Measurements from ENCODE around the gene MRPL55.

MRPL55 gene

DNA sequence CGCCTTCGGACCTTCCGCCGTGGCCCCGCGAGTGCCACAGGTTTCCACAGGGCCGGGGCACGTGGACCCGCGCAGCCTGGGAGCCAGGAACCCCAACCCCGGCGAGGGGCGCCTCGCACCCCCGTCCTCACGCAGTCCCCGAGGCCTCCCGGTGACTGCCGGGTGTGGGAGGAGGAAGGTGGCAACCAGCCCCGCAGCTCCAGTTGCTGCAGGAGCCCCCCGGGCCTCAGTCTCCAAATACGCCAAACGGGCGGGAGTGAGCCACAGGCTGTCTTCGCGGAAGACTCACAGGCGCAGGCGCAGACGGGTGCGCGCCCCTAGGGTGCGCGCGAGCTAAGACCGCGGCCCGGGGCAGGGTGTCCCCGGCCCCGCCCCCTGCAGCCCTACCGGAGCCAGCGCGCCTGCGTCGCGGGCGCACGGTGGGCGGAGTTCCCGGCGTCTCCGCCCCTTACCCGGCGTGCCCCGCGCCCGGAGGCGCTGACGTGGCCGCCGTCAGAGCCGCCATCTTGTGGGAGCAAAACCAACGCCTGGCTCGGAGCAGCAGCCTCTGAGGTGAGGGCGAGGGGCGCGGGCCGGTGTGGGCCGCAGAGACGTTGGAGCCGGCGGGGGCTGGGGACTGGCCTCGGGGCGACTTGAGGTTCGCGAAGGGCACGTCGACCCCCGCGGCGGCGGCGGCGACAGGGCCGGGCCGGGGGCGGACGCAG lies 26.7 kb downstream of the MRPL55 start, which contains the start of gene ARF1:
Gene ARF1 (plus strand): TSS at position 495 of the 704 bp plus-strand sequence. CDS start 14,407 bp downstream, outside the sequence.
- H3K4me3 ChIP-seq (ENCODE audit: low read depth, low read length): peak within 1 kb of the TSS; percentile 97

GRCh38 chr1:228081578-228082213 lies 27.4 kb downstream of the MRPL55 start:
- peak overlapping the region; percentile 97 for H3K4me3 ChIP-seq (ENCODE audit: low read depth, low read length)
- TF ChIP-seq CTCF (IDR thresholded peaks at IDR 0.05; ENCODE audit: low read depth, low read length): no peak

More for the DNA sequence above, 26.7 kb downstream of the MRPL55 start, which contains the start of gene ARF1:
- TF ChIP-seq CTCF (IDR thresholded peaks at IDR 0.05; ENCODE audit: low read depth, low read length): no peak

DNA sequence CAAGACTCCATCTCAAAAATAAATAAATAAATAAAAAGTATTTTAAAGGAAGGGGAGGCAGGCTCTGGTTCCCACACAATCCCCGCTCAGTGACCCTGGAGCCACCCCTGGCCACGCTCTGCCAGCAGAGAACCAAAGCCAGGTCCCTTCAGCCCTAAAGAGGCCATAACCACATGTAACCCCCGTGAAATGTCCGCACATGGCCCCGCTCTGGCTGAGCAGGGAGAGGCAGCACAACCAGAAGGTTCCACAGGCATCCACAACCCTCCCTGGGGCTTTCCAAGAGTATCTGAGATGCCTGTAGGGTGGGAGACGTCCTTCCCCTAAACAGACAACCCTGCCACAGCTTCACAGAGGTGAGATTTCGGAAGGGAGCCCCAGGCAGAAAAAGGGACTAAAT lies 28.0 kb downstream of the MRPL55 start:
- peak overlapping the region; percentile 97 for H3K4me3 ChIP-seq (ENCODE audit: low read depth, low read length)
- TF ChIP-seq CTCF (IDR thresholded peaks at IDR 0.05; ENCODE audit: low read depth, low read length): no peak

- no peak overlapping the region for H3K4me3 ChIP-seq (ENCODE audit: low read depth, low read length)
- TF ChIP-seq CTCF (IDR thresholded peaks at IDR 0.05; ENCODE audit: low read depth, low read length): no peak
Observed at GRCh38 chr1:228079601-228080263, 29.4 kb downstream of the MRPL55 start.

DNA sequence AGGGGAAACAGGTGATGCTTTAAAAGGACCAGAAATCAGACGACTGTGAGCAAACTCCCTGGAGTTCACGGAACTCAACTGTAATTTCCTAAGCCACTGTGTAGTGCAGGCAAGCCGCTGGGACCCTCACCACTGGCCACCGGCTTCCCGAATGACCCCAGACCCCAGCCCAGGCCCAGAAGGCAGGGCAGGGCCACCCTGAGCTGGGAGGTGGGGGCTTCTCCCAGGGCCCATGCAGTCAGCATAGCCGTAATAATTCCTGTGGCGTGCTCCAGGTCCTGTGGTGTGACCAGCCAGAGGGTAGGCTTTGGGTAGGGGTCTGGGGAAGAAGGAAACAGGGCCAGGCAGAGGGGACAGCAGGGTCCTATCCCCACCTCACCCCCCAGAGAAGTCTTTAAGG lies 30.1 kb downstream of the MRPL55 start:
- H3K4me3 ChIP-seq (ENCODE audit: low read depth, low read length): no peak overlapping the region
- no peak for TF ChIP-seq CTCF (IDR thresholded peaks at IDR 0.05; ENCODE audit: low read depth, low read length)

DNA sequence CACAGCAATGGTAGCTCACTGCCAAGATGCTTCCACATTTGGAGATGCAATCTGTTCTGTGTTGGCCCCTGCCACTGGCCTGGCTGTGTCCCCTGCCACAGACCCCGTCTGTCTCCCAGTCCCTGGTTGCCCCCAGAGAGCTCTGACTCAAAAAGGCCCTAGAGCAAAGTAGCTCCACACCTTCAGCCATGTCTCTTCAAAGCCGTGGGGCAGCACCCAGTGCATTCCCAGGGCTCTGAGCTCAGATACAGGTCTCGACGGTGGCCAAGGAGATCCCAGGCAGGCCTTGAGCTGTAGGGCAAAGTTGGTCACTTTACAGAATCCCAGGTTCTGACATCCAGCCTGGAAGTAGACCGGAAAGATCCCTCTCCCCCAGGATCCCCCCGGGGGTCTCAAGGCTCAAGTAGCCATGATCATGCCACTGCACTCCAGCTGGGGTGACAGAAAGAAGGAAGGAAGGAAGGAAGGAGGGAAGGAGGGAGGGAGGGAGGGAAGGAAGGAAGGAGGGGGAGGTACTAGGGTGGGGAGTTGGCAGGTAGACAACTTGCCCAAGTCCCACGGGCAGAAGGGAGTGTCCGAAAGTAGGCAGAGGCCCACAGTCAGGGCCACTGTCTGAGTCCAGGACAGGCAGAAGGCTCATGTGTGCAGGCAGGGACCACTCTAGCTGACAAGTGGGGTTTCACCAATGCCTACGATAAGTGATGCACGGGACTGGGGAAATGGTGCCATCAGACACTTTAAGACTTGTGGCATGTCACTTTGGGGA lies 31.4 kb downstream of the MRPL55 start:
- no peak for TF ChIP-seq CTCF (IDR thresholded peaks at IDR 0.05; ENCODE audit: low read depth, low read length)
- no peak overlapping the region for H3K4me3 ChIP-seq (ENCODE audit: low read depth, low read length)
